ENCODE measurements around the gene MDFI. TPM values are rescaled to one million over a fixed set of nuclear protein-coding genes. Genes with fewer than 3 reads are reported as not detected.

Gene MDFI
- total RNA-seq, 2 experiments from 2014 or later, result not detected

DNA sequence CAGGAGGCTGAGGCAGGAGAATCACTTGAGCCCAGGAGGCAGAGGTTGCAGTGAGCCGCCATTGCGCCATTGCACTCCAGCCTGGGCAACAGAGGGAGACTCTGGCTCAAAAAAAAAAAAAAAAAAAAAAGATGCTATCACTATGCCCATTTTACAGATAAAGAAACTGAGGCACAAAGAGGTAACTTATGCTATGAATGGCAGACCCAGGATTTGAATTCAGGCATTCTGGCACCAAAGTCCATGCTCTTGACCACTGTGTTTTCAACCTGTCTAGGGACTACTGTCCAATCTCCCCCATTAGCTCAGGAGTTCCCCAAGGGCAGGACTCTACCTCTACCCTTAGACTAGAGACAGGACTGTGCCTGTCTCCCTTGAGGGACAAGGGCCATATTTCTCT is 9.1 kb upstream of the MDFI start:
- peaks cover 8% of the 10 kb centered on the region for H3K27me3 Mint-ChIP-seq
- H3K9me3 Mint-ChIP-seq, result no peaks in the 10 kb centered on the region
- H3K4me1 Mint-ChIP-seq, result peaks cover 9% of the 10 kb centered on the region
- ATAC-seq (ENCODE audit: low read depth), result no peak
- no peak overlapping the region for H3K27ac Mint-ChIP-seq
- no peak overlapping the region for H3K4me3 Mint-ChIP-seq
- POLR2A ChIA-PET, result no interaction called here
- no peaks in the 10 kb centered on the region for H3K36me3 Mint-ChIP-seq
- DNase-seq, result no peak

DNA sequence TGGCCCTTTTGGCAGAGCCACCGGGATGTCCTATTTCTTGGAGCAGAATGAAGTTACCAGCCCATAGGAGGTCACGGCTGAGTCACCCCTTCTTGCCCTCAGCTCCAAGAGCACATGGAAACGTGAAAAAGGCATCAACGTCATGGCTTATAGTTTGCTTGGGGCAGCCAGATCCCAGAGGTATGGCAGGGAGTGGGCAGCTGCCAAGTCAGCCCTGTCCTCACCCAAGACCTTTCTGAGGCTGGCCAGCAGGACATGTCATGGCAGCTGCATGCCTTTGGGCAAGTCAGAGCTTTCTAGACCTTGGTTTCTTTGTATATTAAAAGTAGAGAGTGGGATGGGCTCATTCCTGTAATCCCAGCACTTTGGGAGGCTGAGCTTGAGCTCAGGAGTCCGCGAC is 8.2 kb upstream of the MDFI start:
- H3K36me3 Mint-ChIP-seq, result no peaks in the 10 kb centered on the region
- H3K9me3 Mint-ChIP-seq, result no peaks in the 10 kb centered on the region
- H3K4me3 Mint-ChIP-seq, result no peak overlapping the region
- H3K27me3 Mint-ChIP-seq, result peaks cover 14% of the 10 kb centered on the region
- peaks cover 7% of the 10 kb centered on the region for H3K4me1 Mint-ChIP-seq
- ATAC-seq (ENCODE audit: low read depth) (no peak), DNase-seq (no peak)
- POLR2A ChIA-PET, result no interaction called here
- no peak overlapping the region for H3K27ac Mint-ChIP-seq

- peaks cover 22% of the 10 kb centered on the region for H3K27me3 Mint-ChIP-seq
- no peak overlapping the region for H3K27ac Mint-ChIP-seq
- no peaks in the 10 kb centered on the region for H3K4me1 Mint-ChIP-seq
- no peak for DNase-seq
- no peak overlapping the region for H3K4me3 Mint-ChIP-seq
- no peaks in the 10 kb centered on the region for H3K36me3 Mint-ChIP-seq
- no peak for ATAC-seq (ENCODE audit: low read depth)
- POLR2A ChIA-PET, result no interaction called here
- H3K9me3 Mint-ChIP-seq, result no peaks in the 10 kb centered on the region
These were observed 7.3 kb upstream of the MDFI start for GRCh38 chr6:41630946-41631345.

DNA sequence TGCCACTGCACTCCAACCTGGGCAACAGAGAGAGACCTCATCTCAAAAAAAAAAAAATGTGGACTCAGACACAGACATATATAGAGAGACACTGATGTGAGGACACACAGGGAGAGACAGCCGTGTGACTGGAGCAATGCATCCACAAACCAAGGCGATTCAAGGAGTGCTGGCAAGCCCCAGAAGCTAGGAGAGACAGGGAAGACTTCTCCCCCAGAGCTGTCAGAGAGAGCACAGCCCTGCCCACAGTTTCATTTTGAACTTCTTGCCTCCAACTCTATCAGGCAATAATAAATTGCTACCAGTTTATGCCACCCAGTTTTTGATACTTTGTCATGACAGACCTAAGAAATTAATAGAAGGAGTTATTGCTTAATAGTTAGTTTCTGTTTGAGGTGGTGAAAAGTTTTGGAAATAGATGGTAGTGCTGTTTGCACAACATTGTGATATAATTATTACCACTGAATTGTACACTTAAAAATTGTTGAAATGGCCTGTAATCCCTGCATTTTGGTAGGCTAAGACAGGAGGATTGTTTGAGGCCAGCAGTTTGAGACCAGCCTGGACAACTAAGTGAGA is 5.1 kb upstream of the MDFI start:
- DNase-seq (no peak), ATAC-seq (ENCODE audit: low read depth) (no peak)
- no peak overlapping the region for H3K4me3 Mint-ChIP-seq
- H3K4me1 Mint-ChIP-seq, result peaks cover 4% of the 10 kb centered on the region
- no peaks in the 10 kb centered on the region for H3K36me3 Mint-ChIP-seq
- POLR2A ChIA-PET, result no interaction called here
- H3K27me3 Mint-ChIP-seq, result peaks cover 38% of the 10 kb centered on the region
- H3K9me3 Mint-ChIP-seq, result no peaks in the 10 kb centered on the region
- H3K27ac Mint-ChIP-seq, result no peak overlapping the region

GRCh38 chr6:41634657-41635056 is 3.6 kb upstream of the MDFI start:
- POLR2A ChIA-PET, result no interaction called here
- no peaks in the 10 kb centered on the region for H3K36me3 Mint-ChIP-seq

DNA sequence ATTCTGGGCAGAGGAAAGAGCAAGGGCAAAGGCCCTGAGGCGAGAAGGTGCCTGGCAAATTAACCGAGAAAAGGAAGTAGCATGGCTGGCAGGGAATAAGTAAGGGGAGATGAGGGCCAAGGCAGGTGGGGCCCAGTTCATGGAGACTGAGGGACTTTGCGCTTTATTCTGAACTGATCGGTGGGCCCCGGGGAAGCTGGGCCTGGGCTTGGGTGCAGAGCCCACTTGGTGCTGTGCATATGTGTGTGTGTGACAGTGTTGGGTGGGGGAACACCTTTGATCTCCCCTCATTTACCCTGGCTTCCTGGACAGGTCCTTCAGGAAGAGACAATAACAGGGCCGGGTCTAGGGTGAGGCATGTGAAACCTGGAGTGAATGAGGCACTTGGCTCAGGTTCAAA is 2.9 kb upstream of the MDFI start:
- no peak overlapping the region for H3K27ac Mint-ChIP-seq
- peaks cover 4% of the 10 kb centered on the region for H3K4me1 Mint-ChIP-seq
- POLR2A ChIA-PET, result no interaction called here
- no peak for ATAC-seq (ENCODE audit: low read depth)
- no peaks in the 10 kb centered on the region for H3K9me3 Mint-ChIP-seq
- H3K4me3 Mint-ChIP-seq, result no peak overlapping the region
- no peak for DNase-seq
- no peaks in the 10 kb centered on the region for H3K36me3 Mint-ChIP-seq
- H3K27me3 Mint-ChIP-seq, result peaks cover 58% of the 10 kb centered on the region

More at GRCh38 chr6:41634657-41635056, 3.6 kb upstream of the MDFI start:
- Mint-ChIP-seq H3K4me1 (peaks cover 4% of the 10 kb centered on the region), H3K9me3 (no peaks in the 10 kb centered on the region), H3K4me3 (no peak overlapping the region), H3K27ac (no peak overlapping the region), H3K27me3 (peaks cover 51% of the 10 kb centered on the region)
- DNase-seq, result no peak
- no peak for ATAC-seq (ENCODE audit: low read depth)

DNA sequence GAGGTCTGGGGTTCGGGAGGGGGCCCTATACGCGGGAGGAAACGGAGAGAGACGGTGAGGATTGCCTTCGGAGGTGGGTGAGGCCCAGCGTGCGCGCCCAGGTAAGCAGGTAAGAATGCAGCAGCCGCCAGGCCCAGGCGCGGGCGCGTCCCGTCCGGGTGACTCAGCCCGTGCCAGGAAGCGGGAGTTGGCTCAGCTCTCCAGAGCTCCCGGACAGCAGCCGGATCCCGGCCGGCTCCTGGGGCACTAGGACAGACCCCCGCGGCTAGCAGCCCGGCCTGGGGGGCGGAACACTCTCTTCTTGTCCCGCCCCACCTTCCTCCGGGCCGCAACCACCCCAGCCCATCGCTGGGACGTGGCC is 1.5 kb upstream of the MDFI start:
- Mint-ChIP-seq H3K27me3 (peaks cover 63% of the 10 kb centered on the region), H3K4me3 (no peak overlapping the region), H3K27ac (no peak overlapping the region), H3K9me3 (no peaks in the 10 kb centered on the region), H3K36me3 (no peaks in the 10 kb centered on the region), H3K4me1 (peaks cover 4% of the 10 kb centered on the region)
- no peak for ATAC-seq (ENCODE audit: low read depth)
- no peak for DNase-seq
- POLR2A ChIA-PET, result no interaction called here

DNA sequence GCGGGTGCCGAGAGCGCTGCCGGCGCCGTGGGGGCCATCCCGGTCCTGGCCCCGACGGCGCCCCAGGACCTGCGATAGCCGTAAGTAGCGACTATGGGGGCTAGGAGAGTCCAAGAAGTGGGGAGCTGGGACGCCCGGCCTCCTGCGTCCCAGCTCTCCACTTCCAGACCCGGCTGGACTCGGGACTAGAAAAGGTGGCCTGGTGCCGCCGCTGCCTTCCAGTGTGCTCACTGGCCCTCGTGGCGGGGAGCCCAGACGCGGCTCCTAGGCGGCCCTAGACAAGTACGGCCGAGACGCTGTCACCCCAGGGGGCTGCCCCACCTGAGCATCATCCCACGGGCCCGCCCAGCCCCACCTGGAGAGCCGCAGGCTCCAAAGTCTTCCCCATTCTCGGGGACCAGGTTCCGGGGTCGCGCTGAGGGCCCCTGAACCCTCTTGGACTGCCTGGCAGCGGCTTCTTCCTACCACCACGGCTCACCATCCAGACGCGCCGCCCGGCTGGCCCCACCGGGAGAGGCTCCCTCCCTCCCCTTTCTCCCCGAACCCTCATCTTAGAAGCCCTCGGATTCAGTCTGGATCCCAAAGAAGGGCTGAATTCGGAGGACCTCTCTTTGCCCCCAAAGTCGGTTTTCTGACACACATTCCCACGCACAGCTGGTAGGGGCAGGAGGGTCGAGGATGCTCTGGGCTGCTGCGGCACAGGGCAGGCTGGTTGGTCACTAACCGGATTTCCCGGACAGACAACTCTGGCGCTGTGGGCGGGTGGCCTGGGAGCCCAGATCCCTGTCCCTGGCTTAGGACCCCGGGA is 870 bp upstream of the MDFI start:
- Mint-ChIP-seq H3K4me1 (peaks cover 4% of the 10 kb centered on the region), H3K4me3 (peak overlapping the region; percentile 54), H3K9me3 (no peaks in the 10 kb centered on the region), H3K36me3 (no peaks in the 10 kb centered on the region), H3K27ac (no peak overlapping the region), H3K27me3 (peaks cover 65% of the 10 kb centered on the region)
- ATAC-seq (ENCODE audit: low read depth) (no peak), DNase-seq (no peak)
- POLR2A ChIA-PET, result no interaction called here

GRCh38 chr6:41638935-41639808 is 904 bp downstream of the MDFI start:
- Mint-ChIP-seq H3K9me3 (no peaks in the 10 kb centered on the region), H3K27ac (no peak overlapping the region), H3K4me3 (no peak overlapping the region), H3K4me1 (peaks cover 9% of the 10 kb centered on the region), H3K27me3 (peaks cover 69% of the 10 kb centered on the region), H3K36me3 (no peaks in the 10 kb centered on the region)
- ATAC-seq (ENCODE audit: low read depth), result no peak
- no peak for DNase-seq
- POLR2A ChIA-PET, result no interaction called here

- POLR2A ChIA-PET, result no interaction called here
- H3K4me3 Mint-ChIP-seq, result no peak overlapping the region
- no peak overlapping the region for H3K27ac Mint-ChIP-seq
- DNase-seq (no peak), ATAC-seq (ENCODE audit: low read depth) (no peak)
- peaks cover 9% of the 10 kb centered on the region for H3K4me1 Mint-ChIP-seq
- H3K9me3 Mint-ChIP-seq, result no peaks in the 10 kb centered on the region
- H3K36me3 Mint-ChIP-seq, result no peaks in the 10 kb centered on the region
- H3K27me3 Mint-ChIP-seq, result peaks cover 65% of the 10 kb centered on the region
These were observed 1.6 kb downstream of the MDFI start for GRCh38 chr6:41639809-41640371.

DNA sequence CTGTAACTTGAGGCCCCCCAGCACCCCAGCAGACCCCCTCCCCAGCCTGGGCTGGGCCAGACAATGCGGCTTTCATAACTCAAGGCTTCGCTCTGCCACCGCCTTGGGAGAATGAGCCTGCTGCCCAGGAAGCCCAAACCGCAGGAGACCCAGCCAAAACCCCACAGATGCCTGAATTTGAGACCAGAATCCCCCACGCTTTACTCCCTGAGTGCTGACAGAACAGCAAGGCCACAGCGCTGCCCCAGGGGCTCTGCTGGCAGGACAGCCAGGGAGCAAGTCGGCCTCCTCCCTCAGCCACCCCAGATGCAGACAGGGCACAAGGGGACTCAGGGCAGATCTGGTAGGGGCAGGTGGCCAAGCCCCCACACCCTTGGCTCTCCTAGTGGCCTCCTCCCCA is 2.2 kb downstream of the MDFI start:
- Mint-ChIP-seq H3K9me3 (no peaks in the 10 kb centered on the region), H3K27me3 (peaks cover 62% of the 10 kb centered on the region), H3K4me3 (no peak overlapping the region), H3K4me1 (peaks cover 9% of the 10 kb centered on the region), H3K36me3 (no peaks in the 10 kb centered on the region), H3K27ac (no peak overlapping the region)
- POLR2A ChIA-PET, result no interaction called here
- ATAC-seq (ENCODE audit: low read depth), result no peak
- no peak for DNase-seq

DNA sequence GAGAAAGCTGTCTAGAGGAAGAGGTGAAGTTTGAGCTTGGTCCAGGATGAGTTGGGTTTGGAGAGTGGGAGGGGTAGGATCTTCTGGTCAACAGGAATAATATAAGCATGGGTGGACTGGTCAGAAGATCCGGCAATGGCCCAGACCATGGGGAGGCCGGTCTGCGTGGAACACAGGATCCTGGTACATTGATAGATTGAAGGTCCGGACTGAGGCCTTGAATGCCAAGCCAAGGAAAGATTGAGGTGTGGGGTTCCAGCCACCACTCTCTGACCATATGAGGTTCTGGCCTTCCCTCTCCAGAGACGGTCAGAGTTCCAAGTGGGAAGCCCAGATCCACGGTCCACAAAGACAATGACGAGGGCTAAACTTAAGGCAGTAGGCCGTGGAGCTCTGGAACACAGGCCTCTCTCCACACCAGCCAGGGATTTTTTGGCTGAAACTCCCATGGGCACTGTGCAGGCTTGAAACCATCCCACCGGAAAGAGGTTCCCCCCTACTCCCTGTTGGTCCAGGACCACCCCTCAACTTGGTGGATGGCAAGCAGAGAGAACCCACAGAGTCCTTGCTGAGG is 3.2 kb downstream of the MDFI start:
- POLR2A ChIA-PET, result interaction anchor here (0.6 kb wide), 1 partner anchor 578 kb away, joined by 3 read pairs; no protein-coding TSS in a partner anchor
- DNase-seq (no peak), ATAC-seq (ENCODE audit: low read depth) (no peak)
- H3K4me1 Mint-ChIP-seq, result peaks cover 9% of the 10 kb centered on the region
- H3K27me3 Mint-ChIP-seq, result peaks cover 52% of the 10 kb centered on the region
- H3K9me3 Mint-ChIP-seq, result no peaks in the 10 kb centered on the region
- H3K27ac Mint-ChIP-seq, result no peak overlapping the region
- H3K4me3 Mint-ChIP-seq, result no peak overlapping the region
- no peaks in the 10 kb centered on the region for H3K36me3 Mint-ChIP-seq

All from activated naive CD8-positive, alpha-beta T cell treated with anti-CD3 and anti-CD28 coated beads, Interleukin-2, amount 10 ng/mL, durations not matched to agents 7 days and 5 days (primary cell).